ENCODE results near the gene HNF1A.

Gene HNF1A

DNA sequence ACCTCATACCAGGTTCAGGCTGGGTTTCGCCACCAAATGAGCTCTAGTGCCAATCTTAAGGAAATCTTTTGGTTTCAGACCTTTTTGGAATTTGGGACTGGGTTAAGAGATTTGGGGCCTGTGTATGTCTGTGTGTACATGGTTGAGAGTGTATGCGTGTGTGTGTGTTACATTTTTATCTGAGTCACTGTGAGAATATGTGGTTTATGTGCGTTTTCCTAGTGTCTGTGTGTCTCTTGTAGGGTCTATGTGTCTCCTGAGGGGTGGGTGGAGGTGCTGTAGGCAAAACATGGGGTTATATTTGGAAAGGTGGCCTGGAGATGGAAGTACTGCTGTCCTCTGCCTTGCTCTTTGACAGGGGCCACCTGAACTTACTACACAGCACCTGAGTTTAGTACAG, 20.1 kb downstream of the HNF1A start:
- H3K27ac ChIP-seq = no peak overlapping the region
- TF ChIP-seq CTCF (conservative IDR thresholded peaks at IDR 0.05) = no peak

GRCh38 chr12:120999191-121000120, 21.1 kb downstream of the HNF1A start:
- TF ChIP-seq CTCF (conservative IDR thresholded peaks at IDR 0.05) = no peak
- H3K27ac ChIP-seq = no peak overlapping the region

DNA sequence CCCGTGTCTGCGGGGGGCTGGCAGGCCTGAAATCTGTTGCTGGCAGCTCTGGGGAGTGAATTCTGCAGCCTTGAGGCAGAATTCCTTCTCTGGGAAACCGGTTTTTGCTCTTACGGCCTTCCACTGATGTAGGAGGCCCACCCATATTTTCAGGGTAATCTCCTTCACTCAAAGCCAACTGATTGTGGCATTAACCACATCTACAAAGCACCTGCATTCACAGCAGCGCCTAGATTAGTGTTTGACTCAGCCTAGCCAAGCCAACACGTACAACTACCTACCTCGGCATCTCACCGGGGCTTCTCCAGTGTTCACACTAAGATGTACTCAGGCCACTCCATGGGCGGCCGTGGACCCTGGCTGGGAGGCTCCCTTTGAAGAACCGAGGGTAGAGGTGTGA, 22.2 kb downstream of the HNF1A start:
- H3K27ac ChIP-seq = no peak overlapping the region
- no peak for TF ChIP-seq CTCF (conservative IDR thresholded peaks at IDR 0.05)

DNA sequence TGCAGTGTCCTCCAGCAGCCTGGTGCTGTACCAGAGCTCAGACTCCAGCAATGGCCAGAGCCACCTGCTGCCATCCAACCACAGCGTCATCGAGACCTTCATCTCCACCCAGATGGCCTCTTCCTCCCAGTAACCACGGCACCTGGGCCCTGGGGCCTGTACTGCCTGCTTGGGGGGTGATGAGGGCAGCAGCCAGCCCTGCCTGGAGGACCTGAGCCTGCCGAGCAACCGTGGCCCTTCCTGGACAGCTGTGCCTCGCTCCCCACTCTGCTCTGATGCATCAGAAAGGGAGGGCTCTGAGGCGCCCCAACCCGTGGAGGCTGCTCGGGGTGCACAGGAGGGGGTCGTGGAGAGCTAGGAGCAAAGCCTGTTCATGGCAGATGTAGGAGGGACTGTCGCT, 22.7 kb downstream of the HNF1A start:
- no peak for TF ChIP-seq CTCF (conservative IDR thresholded peaks at IDR 0.05)
- H3K27ac ChIP-seq = no peak overlapping the region

DNA sequence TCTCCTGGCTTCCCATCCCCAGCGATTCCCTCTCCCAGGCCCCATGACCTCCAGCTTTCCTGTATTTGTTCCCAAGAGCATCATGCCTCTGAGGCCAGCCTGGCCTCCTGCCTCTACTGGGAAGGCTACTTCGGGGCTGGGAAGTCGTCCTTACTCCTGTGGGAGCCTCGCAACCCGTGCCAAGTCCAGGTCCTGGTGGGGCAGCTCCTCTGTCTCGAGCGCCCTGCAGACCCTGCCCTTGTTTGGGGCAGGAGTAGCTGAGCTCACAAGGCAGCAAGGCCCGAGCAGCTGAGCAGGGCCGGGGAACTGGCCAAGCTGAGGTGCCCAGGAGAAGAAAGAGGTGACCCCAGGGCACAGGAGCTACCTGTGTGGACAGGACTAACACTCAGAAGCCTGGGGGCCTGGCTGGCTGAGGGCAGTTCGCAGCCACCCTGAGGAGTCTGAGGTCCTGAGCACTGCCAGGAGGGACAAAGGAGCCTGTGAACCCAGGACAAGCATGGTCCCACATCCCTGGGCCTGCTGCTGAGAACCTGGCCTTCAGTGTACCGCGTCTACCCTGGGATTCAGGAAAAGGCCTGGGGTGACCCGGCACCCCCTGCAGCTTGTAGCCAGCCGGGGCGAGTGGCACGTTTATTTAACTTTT, 23.6 kb downstream of the HNF1A start:
- TF ChIP-seq CTCF (conservative IDR thresholded peaks at IDR 0.05) = no peak
- H3K27ac ChIP-seq = no peak overlapping the region

DNA sequence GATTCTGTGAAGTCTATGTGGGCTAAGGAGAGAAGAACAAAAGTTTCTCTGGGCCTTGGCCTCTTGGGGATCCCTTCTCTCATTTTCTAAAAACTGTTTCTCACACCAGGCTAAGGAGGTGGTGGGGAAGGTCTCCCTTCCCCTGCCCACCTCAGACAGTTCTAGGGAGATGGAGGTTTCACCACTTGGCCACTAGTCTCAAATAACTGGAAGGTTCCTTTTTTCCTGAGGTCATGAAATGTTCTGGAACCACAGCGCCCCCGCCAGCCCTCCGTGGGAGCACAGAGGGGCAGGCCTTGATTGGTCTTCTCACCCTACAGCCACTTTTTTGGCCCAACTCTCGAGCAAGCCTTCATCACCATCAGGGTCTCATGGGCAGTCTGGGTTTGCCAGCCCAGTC, 25.3 kb downstream of the HNF1A start:
- TF ChIP-seq CTCF (conservative IDR thresholded peaks at IDR 0.05) = peak; percentile 44
- H3K27ac ChIP-seq = no peak overlapping the region

GRCh38 chr12:121004253-121004815, 26.0 kb downstream of the HNF1A start:
- H3K27ac ChIP-seq = no peak overlapping the region
- TF ChIP-seq CTCF (conservative IDR thresholded peaks at IDR 0.05) = no peak

Data from VCaP (cell line).